GM19468 (cell line): ENCODE results near the gene NEK3.
"Not testable (repeated sequence)": the region's sequence is repeated elsewhere in the genome, so short reads cannot be mapped to it uniquely, and the experiment has no call there.

ENCODE experiments used
- ATAC-seq: cut with Tn5 transposase; IDR thresholded peaks from one replicate; pipeline ENCODE4 v1.9.1; 2021; ENCODE audit warnings: mild to moderate bottlenecking, moderate library complexity, moderate number of reproducible peaks; ENCODE audit not compliant: unreplicated experiment; ENCODE audit errors: extremely low read depth

Gene NEK3

GRCh38 chr13:52170828-52171391 is 11.5 kb upstream of the NEK3 start:
- not testable (repeated sequence) for ATAC-seq

GRCh38 chr13:52169839-52170238 is 10.4 kb upstream of the NEK3 start:
- ATAC-seq, result no peak

- no peak for ATAC-seq
Measured at GRCh38 chr13:52165411-52165810, 6.0 kb upstream of the NEK3 start.

- ATAC-seq, result no peak
Measured at GRCh38 chr13:52164989-52165388, 5.6 kb upstream of the NEK3 start.

GRCh38 chr13:52163878-52164277 is 4.5 kb upstream of the NEK3 start:
- not testable (repeated sequence) for ATAC-seq

- ATAC-seq, result no peak
Measured at GRCh38 chr13:52162279-52163101, 3.1 kb upstream of the NEK3 start.

- ATAC-seq, result no peak
Measured at GRCh38 chr13:52161181-52161646, 1.8 kb upstream of the NEK3 start.

GRCh38 chr13:52160506-52160905 is 1.1 kb upstream of the NEK3 start:
- no peak for ATAC-seq

- no peak for ATAC-seq
Measured at GRCh38 chr13:52160053-52160452, 656 bp upstream of the NEK3 start.

- no peak for ATAC-seq
Measured at GRCh38 chr13:52158629-52159158, 703 bp downstream of the NEK3 start.

- no peak for ATAC-seq
Measured at GRCh38 chr13:52156724-52157261, 2.6 kb downstream of the NEK3 start.

GRCh38 chr13:52155177-52155576 is 4.2 kb downstream of the NEK3 start:
- no peak for ATAC-seq

GRCh38 chr13:52147225-52147624 is 12.2 kb downstream of the NEK3 start:
- ATAC-seq, result no peak

- no peak for ATAC-seq
Measured at GRCh38 chr13:52141299-52141698, 18.1 kb downstream of the NEK3 start.

GRCh38 chr13:52137489-52137888 is 21.9 kb downstream of the NEK3 start:
- ATAC-seq, result no peak

- no peak for ATAC-seq
Measured at GRCh38 chr13:52136763-52137162, 22.6 kb downstream of the NEK3 start.

GRCh38 chr13:52130641-52131040 is 28.8 kb downstream of the NEK3 start:
- ATAC-seq, result no peak

- ATAC-seq, result peak; percentile 30
Measured at GRCh38 chr13:52128714-52129700, 30.4 kb downstream of the NEK3 start, which contains the start of gene NEK5. Gene NEK5 (minus strand): TSS chr13:52129073. CDS start chr13:52127482, 1,591 bp downstream.

- ATAC-seq, result no peak
Measured at GRCh38 chr13:52127783-52128702, 31.4 kb downstream of the NEK3 start.
